WI38 (cell line): ENCODE results near the gene PPP1R13B.
A peak's percentile ranks its signal among the peaks of the same experiment; 100 is the strongest.

Source experiments
- H3K4me3 ChIP-seq: 2 replicates; pipeline ENCODE4 v1.5.1; 2011; ENCODE audit warnings: low read depth, mild to moderate bottlenecking, control low read depth, low read length
- CTCF ChIP-seq: IDR thresholded peaks from 2 replicates; pipeline ENCODE4 v1.5.1; 2012; ENCODE audit warnings: low read depth, mild to moderate bottlenecking, control low read depth, low read length

The PPP1R13B gene

DNA sequence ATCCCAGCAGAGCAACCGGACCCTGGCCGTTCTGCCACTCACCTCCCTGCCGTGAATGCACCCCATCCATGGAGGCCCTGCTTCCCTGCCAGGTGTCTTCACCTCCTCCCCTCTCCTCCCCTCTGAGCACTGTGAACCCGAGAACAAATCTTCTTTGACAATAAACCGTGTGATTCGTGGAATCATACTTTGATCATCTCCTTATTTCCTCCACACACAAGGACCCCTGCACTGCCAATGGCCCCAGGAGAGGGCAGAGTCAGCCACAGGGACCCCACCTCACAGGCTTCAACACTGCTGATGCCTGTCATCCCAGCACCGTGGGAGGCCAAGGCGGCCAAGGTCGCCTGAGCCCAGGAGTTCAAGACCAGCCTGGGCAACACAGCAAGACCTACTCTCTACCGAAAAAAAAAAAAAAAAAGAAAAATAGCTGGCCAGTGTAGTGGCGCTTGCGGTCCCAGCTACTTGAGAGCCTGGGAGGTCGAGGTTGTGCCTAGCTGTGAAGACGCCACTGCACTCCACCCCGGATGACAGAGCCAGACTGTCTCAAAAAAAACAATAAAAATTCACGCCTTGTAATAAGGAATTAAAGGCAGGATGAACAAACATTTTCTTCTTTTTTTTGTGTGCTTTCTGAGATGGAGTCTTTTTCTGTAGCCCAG, 133.2 kb downstream of the PPP1R13B start:
- peak overlapping the region; percentile 61 for H3K4me3 ChIP-seq
- no peak for TF ChIP-seq CTCF

- TF ChIP-seq CTCF = no peak
- no peak overlapping the region for H3K4me3 ChIP-seq
Measured at GRCh38 chr14:103713304-103714062, 133.9 kb downstream of the PPP1R13B start.

GRCh38 chr14:103712633-103713247, 134.6 kb downstream of the PPP1R13B start:
- TF ChIP-seq CTCF = no peak
- H3K4me3 ChIP-seq = no peak overlapping the region

DNA sequence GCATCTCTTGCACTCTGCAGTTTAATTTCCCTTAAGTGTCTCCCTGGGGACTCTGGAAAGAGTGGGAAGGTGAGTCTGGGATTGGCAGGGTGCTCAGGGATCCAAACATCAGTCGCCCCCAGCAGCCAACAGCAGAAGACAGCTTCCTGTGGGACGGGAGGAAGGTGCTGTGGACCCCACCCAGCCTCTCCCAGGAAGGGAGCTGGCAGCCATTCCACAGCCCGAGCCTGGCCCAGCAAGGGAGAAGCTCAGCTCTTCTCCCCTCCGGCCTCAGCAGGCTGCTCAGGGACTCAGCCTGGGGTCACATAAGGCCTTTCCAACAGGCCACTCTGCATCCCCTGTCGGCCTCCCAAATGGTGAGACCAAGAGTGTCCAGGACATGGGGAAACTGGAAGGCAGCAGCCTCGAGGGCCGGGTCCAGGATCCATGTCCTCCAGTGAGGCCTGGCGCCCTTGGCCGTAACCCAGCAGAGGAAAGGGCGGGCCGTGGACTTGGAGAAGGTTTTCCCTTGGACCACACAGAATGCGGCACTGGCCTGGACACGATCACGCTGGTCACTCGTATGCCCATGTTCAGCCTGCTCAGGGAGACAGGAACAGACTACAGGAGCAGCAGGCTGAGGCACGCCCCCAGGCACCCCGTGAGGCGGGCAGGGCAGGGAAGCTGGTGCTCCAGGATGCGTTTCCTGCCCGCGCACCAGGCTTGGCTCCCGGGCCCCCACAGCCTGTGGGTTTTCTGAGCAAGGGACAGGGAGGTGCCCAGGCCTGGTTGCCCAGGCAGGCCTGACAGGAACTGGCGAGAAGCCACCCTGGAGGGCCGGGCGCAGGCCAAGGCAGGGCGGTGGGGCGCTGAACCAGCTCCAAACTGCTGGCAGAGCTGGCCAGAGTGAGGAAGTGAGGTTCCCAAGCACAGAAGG, 135.6 kb downstream of the PPP1R13B start:
- TF ChIP-seq CTCF = no peak
- no peak overlapping the region for H3K4me3 ChIP-seq

DNA sequence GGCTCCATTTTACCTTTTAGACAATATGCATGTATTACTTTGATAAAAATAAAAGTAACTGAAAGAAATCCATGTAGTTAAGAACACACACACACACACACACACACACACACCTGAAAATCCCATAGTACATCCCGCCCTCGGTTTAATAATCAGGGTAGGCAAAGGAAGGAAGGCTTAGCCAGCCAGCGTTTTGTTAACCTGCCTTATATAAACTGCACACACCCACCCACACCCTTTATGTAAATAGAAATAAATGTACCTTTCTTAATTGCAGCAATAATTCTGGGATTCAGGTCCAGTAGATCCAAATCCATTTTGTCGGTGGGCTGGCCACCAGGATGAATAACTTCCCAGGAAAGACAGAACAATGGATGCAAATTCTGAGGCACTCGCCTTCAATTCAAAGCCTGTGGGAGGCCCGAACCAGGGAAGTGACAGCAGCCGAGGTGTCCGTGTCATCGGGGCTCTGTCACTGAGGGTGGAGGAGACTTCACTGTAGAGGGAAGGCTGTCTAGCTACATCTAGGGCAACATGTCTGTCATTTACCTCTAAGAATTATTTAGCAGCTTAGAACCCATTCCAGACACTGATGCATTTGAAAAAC, 136.5 kb downstream of the PPP1R13B start:
- no peak overlapping the region for H3K4me3 ChIP-seq
- TF ChIP-seq CTCF = no peak

DNA sequence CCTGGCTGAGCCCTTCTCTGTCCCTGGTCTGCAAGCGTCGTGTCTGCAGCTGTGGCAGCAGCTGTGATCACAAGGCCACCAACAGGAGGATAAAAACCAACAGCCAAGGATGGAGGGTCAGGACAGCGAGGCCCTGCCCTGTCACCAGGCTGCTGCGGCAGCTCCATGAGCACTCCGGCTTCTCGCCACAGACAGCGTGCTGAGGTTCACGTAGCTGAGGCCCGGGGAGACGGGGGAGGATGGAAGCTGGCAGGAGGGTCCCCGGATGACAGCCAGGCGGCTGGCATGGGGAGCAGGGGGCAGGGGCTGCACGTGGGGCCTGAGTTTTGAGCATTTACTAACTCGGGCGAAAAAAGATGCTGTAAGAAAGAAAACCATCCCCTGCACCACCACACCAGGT, 137.6 kb downstream of the PPP1R13B start:
- H3K4me3 ChIP-seq = no peak overlapping the region

More for the DNA sequence above, 137.6 kb downstream of the PPP1R13B start:
- TF ChIP-seq CTCF = no peak
